IPS DF 4.7 (cell line): ENCODE results near the gene FLYWCH2.

Source experiments
- DNase-seq: peaks from one replicate; pipeline ENCODE4 v3.0.0-alpha.2; 2013; ENCODE audit warnings: low spot score; ENCODE audit errors: extremely low read depth

FLYWCH2 gene, protein sequence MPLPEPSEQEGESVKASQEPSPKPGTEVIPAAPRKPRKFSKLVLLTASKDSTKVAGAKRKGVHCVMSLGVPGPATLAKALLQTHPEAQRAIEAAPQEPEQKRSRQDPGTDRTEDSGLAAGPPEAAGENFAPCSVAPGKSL

GRCh38 chr16:2882650-2883457 is at the start of gene FLYWCH2:
FLYWCH2 (plus strand) TSS chr16:2883215; CDS start chr16:2896450, 13,235 bp downstream.
- peak; percentile 93 for DNase-seq

DNA sequence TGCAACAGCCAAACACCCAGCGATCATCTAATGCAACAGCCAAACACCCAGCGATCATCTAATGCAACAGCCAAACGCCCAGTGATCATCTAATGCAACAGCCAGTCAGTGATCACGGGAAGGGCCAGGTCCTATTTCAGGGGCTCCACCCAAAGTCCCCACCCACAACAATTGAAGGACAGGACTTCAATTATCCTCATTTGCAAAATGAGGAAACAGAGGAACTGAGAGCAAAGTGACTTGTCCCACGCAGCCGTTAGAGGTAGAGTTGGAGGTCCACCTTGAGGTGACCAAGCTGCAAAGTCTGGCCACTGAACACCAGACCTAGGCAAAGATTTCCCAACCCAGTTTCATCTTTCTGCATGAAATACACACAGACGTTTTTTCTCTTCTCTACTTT is 49.2 kb upstream of the FLYWCH2 start:
- DNase-seq = no peak

DNA sequence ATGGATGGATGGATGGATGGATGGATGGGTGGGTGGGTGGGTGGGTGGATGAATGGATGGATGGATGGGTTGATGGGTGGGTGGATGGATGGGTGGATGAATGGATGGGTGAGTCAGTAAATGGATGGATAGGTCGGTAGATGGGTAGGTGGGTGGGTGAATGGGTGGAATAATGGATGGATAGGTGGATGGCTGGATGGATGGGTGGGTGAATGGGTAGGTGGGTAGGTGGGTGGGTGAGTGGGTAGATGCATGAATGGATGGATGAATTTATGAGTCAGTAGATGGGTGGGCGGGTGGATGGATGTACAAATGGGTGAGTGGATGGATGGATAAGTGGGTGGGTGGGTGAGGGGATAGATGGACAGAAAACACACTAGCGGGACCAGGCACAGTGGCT is 48.0 kb upstream of the FLYWCH2 start:
- no peak for DNase-seq

GRCh38 chr16:2835638-2836493 is 47.1 kb upstream of the FLYWCH2 start:
- no peak for DNase-seq

DNA sequence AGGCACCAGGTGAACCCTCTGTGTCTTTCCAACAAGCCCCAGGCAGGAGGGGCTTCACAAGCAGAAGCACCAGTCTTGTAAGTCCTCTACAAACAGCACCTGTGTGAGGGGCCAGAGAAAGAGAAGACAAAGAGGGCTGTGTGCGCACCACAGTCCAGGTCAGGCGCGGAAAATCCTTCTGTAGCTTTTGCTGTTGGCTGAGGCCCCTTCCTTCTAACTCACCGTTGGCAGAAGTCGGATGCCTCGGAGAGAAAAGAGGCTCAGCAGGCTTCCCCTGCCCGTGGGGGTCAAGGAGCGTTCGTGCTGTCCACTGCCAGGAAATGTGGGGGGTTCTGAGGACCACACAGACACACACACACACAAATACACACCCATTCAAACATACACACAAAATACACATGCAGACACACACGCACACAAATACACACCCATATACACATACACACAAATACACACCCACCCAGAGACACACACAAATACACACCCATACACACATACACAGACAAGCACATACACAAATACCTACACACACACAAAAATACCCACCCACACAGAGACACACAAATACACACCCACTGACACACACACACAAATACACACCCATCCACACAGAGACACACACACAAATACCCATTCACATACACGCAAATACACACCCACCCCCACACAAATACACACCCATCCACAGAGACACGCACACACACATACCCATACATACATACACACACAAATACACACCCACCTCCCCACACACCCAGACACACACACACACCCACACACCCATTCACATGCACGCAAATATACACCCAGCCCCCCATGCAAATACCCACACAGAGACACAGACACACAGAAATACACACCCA is 46.1 kb upstream of the FLYWCH2 start:
- no peak for DNase-seq

- no peak for DNase-seq
These were observed 44.1 kb upstream of the FLYWCH2 start for GRCh38 chr16:2838928-2839327.

DNA sequence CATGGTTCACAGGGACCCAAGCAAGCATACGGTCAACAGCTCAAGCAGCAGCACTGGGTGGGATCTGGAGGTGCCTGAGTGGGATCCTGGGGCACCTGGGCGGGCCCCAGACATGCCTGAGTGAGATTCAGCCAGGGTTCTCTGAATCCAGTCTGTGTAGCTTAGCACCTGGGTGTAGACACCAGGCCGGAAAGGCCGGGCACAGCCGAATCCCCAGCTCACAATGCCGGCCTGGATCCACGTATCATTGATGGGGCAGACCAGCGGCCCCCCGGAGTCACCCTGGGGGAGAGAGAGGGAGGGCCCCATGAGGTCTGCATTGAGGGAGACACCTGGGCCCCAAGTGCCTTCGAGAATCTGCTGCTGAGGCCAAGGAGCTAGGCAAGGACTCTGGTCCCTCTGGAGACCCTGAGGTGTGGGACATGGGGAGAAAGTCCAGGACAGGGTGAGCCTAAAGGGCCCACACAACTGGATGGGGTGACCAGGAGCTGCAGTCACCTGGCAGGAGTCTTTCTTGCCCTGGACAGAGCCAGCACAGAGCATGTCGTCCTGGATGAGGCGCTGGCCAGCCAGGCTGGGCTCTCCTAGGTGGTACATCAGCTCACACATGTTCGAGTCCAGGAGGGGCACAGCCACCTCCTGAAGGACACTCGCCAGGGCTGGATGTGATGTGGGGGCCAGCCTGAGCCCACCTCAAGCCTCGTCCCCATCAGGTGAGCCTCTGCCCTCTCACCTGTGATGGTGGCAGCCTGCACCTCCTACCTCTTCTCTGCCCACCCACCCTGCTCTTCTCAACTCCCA is 43.2 kb upstream of the FLYWCH2 start:
- no peak for DNase-seq

- DNase-seq = no peak
These were observed 42.1 kb upstream of the FLYWCH2 start for GRCh38 chr16:2840914-2841313.

DNA sequence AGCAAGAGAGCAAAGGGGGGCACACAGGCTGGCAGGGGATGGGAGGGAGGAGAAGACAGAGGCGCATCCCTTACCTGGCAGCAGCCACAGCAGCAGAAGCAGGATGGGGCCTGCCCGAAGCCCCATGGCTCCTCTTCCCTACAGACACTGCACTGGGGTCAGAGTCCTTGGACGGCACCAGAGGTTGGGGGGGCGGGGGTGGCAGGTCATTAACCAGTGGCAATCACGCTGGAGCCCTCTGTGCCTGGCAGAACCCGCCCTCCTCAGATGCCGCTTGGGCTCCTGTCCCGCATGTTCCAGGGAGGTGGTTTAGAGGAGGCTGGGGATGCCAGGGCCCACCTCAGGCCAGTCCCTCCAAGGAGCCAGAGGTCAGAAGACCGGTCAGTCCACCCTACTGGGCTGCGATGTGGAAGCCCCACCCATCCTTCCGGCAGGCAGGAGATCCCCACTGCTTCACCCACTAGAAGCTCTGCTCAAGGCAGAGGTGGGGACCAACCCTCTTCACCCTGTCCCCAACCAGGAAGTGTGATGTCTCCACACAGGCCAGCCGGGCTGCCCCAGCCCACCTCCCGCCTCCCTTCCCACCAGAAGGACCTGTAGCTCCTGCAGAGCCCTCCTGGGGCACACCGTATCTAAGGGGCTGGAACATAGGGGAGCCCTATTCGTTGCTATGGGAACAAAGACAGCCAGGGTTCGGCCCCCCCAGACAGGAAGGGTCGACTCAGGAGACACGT is 41.2 kb upstream of the FLYWCH2 start:
- no peak for DNase-seq

DNA sequence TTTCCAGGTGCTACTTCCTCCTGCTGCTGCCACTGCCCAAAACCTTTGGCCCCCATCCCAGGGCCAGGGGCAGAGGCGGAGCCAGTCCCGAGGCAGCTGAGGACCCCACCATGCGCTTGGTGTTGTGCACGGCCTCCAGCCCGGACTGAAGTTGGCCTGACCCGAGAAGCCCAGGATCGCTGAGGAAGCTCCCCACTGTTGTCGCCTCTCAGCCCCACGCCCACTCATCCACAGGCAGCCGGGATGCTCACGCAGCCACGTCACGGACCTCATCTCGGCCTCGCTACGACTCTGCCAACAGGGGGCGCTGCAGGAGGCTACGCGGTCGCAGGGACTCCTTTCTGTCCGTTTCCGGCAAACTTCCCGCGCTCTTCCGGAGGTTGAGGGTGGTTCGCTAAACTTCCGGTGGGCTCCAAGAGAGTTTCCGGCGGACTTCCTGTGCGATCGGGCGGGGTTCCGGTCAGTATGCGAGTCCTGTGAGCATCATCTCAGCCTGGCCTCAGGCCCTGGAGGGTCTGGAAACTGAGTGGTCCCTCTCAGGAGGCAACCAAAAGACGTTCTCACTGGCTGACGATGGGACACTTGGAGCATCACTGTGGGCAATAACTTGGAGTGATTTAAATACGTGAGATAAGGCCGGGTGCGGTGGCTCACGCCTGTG is 40.5 kb upstream of the FLYWCH2 start:
- no peak for DNase-seq

DNA sequence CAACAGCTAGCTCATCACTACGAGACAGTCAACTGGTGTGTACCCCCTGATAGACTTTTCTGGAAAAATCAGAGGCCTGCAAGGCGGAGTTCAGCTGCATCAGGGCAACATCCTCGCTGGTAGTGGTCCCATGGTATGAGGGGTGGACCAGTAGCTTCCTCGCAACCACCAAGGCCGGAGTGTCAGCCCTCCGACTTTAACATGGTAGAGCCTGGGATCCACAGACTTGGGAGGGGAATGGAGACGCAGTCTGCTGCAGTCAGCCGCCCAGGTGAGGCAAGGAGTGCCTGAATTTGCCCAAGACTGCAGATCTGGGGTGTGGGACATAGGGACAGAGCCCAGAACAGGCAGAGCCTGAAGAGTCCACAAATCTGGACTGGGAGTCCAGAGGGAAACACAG is 39.5 kb upstream of the FLYWCH2 start:
- DNase-seq = no peak

- no peak for DNase-seq
These were observed 37.9 kb upstream of the FLYWCH2 start for GRCh38 chr16:2845116-2845515.

DNA sequence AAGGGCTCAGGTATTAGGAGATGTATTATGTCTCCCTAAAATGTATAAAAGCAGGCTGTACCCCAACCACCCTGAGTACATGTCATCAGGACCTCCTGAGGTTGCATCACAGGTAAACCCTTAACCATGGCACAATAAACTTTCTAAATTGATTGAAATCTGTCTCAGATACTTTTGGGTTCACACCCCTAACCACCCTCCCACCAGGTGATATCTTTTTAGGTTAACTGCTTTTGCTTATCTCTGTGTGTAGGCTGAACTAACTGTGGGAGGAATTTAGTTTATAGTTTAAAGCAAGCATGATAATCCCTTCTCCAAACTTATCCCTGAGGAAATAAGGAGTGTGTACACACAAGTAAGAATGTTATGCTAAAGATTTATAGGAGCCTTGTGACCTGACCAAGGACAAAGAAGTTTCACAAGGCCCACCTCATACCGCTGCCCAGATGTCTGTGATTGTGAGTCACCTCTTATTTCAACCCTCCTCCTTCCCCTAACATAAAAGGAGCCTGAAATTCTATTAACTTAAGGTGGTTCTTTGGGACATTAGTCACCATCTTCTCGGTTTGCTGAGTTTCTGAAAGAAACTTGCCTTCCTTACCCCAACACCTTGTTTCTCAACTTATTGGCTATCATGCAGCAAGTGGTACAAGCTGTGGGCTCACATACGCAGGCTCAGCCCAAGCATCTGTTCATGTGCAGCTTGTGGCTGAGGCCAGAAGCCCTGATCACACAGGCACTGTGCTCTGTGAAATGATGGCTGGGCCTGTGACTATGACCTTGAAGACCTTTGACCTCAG is 36.3 kb upstream of the FLYWCH2 start:
- DNase-seq = no peak

- no peak for DNase-seq
These were observed 33.9 kb upstream of the FLYWCH2 start for GRCh38 chr16:2848933-2849725.

DNA sequence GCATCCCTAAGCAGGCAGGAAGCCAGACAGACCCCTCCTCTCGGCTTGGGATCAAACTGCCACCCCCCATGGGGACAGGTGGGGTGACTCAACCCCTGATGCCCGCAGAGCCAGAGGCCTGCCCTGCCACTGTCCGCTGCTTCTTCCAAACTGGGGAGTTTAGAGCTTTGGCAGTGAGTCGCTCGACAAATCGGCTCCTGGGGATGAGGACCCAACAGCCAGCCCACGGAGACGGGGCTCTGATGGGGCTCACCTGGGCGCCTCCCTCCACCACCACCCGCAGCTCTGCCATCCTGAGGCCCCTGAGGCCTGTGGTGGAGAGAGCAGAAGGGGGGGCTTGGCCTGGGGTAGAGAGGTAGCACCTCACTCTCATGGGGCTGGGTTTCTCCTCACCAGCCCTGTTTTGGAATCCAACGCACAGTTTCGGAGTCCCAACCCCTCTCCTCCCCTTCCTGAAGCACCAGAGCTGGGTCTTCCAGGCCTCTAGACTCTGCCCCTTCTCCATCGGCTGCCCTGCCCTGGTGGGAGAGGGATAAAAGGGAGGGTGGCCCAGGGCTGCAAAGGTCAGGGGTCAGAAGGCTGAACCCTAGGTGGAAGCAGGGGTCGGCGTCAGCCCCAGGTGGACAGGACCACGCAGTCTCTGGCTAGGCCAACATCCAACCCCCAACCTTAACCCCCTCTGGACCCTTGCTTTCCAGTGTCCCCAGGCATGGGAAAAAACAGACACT is 30.8 kb upstream of the FLYWCH2 start:
- no peak for DNase-seq

- DNase-seq = no peak
These were observed 30.1 kb upstream of the FLYWCH2 start for GRCh38 chr16:2852731-2853507.
